Transverse colon (tissue), 4 donors: ENCODE results near the gene LRRD1.

Experiments
- CTCF ChIP-seq, 5 experiments: fragments of 200-600 bp in 3 of 5; fragments of 450-650 bp in 2 of 5; sonication (generic) in 3 of 5; IDR thresholded peaks; 1 replicate in 2 of 5; 2 replicates in 3 of 5; pipeline ENCODE4 v1.5.1; 2016 to 2017; ENCODE audit warnings: antibody characterized with exemption in 5 of 5, inconsistent platforms in 3 of 5, mild to moderate bottlenecking in 2 of 5, moderate library complexity in 1 of 5
- POLR2A ChIP-seq: fragments of 450-650 bp; IDR thresholded peaks from one replicate; pipeline ENCODE4 v1.6.1; 2016; ENCODE audit warnings: antibody characterized with exemption, mild to moderate bottlenecking, moderate library complexity
- POLR2AphosphoS5 ChIP-seq, 3 donors: sonication (generic); formaldehyde crosslinking; IDR thresholded peaks; one replicate each; pipeline ENCODE4 v1.6.1; 2016; ENCODE audit warnings: antibody characterized with exemption in 3 of 3

- TF ChIP-seq CTCF (IDR thresholded peaks at IDR 0.05) (no peak), POLR2AphosphoS5 (IDR thresholded peaks at IDR 0.05) (no peak), POLR2A (no peak)
These were observed 47.8 kb downstream of the LRRD1 start for GRCh38 chr7:92131093-92131492.
